Brain pericyte (primary cell): ENCODE data around the gene ISCU.
A peak's percentile ranks its signal among the peaks of the same experiment; 100 is the strongest.

Experiments
- DNase-seq: peaks from one replicate; pipeline ENCODE4 v3.0.0-alpha.2; 2012; ENCODE audit warnings: low read depth, low spot score

ISCU gene

DNA sequence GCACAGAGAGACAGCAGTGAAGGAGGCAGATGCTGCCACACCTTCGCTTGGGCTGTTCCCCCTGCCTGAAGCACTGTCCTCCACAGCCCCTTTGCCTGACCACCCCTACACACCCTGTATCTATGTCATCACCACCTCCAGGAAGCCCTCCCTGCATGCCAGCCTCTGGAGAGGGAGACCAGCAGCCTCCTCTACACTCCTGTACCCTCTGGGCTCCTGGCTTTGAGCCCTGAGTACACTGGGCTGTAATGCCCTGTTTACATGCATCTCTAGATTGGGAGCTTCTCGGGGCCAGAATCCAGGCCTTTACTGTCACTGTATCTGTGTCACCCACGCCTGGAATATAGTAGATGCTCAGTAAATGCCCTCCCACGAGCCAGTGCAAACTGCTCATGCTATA lies 41.3 kb downstream of the ISCU start:
- no peak for DNase-seq

DNA sequence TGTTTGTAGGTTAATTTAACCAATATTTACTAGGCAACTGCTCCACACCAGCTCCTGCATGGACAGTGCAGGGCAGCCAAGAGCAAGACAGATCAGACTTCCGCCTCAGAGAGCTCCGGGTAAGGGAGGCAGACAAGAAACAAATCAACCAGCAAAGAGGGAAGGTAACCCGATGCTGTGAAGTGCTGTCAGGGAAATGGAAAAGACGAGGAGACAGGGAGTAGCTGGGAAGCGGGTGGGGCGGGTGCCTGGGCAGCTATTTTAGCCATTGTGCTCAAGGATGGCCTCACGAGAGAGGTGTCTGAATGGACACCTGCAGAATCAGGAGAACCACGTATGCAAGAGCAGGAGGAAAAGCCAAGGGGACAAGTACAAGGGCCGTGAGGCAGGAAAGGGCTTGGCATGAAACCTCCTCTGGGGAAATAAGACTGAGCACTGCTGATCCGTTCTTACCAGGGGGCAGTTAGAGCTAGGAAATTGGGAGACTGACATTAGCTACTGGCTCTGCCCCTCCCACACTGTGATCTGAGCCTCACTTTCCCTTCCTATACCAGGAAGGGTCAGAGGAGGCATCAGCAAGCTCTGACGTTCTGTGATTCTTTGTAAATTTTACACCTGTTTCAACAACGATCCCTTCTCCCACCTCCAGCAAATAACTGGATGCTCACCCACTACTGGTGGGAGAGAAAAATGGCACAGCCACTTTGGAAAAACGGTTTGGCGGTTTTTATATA lies 42.0 kb downstream of the ISCU start:
- no peak for DNase-seq

DNA sequence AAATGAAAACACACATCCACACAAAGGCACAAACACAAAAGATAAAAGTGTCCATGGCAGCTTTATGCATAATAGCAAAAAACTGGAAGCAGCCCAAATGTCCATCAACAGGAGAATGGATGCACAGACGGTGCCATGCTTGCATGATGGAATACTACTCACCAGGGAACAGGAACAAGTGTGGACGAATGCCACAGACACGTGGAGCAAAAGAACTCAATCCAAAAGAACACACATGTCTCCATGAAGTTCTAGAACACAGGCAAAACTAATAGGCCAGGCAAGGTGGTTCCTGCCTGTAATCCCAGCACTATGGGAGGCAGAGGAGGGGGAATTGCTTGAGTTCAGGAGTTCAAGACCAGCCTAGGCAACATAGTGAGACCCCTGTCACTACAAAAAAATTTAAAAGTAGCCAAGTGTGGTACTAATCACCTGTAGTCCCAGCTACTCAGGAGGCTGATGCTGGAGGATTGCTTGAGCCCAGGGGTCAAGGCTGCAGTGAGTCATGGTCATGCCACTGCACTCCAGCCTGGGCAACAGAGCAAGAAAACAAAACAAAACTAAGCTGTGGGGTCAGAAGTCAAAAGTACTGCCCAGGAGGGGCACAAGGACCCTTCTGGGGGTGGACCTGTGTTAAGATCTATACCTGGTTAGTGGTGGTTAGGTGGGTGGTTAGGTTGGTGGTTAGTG lies 42.7 kb downstream of the ISCU start:
- DNase-seq = no peak

DNA sequence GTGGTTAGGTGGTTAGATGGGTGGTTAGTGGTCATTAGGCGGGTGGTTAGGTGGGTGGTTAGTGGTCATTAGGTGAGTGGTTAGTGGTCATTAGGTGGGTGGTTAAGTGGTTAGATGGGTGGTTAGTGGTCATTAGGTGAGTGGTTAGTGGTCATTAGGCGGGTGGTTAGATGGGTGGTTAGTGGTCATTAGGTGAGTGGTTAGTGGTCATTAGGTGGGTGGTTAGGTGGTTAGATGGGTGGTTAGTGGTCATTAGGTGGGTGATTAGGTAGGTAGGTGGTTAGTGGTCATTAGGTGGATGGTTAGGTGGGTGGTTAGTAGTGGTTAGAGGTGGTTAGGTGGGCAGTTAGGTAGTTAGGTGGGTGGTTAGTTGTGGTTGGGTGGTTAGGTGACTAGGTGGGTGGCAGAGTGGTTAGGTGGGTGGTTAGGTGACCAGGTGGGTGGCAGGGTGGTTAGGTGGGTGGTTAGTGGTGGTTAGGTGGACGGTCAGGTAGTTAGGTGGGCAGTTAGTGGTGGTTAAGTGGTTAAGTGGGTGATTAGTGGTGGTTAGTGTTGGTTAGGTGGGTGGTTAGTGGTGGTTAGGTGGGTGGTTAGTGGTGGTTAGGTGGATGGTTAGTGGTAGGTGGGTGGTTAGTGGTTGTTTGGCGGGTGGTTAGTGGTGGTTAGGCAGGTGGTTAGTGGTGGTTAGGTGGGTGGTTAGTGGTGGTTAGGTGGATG lies 43.5 kb downstream of the ISCU start:
- no peak for DNase-seq

DNA sequence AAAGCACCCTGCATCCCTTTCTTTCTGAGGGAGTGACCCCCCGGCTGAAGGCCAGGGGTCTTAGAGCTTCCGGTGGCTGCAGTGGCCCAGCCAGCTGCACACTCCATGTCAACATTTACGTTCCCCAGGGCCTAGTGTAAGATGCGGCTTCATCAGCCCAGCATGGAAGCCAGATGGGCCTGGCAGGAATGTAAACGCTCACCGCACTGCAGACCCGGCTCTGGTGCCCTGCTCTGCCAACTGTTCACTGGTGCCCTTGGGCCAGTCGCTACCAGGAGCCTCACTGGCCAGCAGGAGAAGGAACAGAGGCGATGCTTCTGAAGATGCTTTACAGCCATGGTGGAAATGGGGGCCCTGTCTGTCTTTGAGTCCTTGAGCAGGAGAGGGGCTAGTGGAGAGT lies 44.1 kb downstream of the ISCU start:
- no peak for DNase-seq

DNA sequence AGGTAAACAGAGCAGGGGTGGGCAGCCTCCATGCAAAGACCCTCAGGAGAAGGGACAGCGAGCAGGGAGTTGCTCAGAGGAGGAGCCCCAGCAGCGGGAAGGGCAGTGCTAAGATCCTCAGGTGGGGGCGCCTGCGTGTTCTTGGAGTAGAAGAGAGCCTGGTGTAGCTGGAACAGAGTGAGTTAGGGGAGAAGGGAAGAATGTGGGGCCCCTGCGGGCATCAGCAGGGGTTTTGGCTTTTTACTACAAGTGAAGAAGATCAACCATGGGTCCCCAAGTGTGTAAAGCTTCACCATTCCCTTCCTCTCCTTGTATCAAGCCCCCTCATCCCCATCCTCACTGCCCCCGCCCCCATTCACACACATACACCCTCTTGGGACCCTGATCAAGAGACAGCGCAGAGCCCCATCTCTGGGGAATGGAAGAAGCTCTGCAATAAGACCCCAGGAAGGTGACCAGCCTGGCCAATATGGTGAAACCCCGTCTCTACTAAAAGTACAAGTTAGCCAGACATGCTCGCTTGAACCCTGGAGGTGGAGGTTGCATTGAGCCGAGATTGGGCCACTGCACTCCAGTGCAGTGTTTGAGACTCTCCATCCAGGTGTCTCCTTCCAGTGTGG lies 45.7 kb downstream of the ISCU start:
- DNase-seq = no peak

DNA sequence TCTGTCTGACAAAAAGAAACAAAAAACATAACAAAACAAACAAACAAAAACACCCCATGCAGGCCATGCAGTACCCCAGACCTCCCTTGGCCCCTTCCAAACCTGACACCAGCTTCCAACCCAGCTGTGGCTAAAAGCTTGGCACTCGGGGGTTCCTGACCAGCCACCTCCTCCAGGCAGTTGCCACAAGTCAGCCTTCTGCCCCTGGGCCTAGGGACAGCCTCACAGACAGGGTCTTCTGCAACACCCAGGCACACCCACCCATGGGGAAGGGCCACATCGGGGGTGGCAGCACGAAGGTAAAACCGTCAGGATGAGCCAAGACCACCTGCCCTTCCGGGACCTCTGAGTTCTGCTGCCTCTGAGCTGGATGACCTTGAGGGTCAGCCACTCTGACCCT lies 46.2 kb downstream of the ISCU start:
- DNase-seq = no peak

DNA sequence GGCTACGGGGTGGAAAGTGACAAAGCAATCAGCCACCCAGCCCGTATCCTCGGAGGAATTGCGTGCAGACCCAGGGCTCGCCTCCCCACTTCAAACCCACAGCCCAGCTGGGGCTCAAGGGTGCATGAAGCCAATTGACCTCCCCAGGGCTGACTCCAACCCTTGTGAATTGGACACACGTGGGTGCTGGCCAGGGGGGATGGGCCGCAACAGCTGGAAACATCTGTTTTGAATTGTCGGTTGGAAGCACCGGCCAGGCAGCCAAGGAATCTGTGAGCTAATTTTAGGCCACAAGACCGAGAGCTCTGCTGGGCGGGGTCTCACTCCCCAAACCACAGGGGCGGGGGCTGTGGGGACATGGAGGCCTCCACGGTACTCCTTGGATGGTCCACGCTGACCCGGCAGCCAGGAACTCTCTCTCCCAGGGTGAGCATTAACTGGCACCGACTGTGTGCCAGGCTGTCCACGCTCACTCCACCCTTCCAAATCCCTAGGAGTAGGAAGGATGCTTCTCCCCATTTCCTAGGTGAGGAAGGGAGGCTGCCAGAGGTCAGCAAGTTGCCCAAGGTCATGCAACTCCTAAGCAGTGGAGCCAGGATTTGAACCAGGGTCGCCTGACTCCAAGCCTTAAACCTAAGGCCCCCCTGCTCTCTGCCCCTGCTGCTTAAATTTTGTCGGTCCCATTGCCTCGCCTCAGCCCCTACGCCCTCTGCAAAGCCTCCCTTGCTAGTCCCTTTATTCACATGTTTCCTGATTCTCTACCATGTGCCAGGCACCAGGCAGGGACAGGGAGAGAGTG lies 47.3 kb downstream of the ISCU start:
- peak; percentile 58 for DNase-seq

DNA sequence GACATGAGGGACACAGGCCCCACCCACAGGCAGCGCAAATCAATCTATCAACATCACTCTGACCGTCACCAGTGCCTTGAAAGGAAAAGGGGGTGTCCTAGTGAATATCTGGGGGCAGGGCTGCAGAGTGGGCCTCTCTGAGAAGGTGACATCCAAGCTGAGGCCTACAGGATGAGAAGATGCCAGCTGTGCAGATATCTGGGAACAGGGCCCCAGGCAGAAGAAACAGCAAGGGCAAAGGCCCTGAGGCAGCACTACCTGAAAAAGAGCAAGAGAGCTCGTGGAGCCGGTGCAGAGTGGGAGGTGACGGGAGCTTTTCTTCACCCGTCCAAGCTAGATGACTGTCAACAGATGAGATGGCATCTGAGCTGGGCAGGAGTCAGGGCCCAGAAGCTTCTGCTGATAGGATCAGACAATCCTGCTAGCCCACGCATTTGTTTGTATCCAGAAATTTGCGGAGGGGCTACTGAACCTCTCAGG lies 48.0 kb downstream of the ISCU start:
- no peak for DNase-seq

DNA sequence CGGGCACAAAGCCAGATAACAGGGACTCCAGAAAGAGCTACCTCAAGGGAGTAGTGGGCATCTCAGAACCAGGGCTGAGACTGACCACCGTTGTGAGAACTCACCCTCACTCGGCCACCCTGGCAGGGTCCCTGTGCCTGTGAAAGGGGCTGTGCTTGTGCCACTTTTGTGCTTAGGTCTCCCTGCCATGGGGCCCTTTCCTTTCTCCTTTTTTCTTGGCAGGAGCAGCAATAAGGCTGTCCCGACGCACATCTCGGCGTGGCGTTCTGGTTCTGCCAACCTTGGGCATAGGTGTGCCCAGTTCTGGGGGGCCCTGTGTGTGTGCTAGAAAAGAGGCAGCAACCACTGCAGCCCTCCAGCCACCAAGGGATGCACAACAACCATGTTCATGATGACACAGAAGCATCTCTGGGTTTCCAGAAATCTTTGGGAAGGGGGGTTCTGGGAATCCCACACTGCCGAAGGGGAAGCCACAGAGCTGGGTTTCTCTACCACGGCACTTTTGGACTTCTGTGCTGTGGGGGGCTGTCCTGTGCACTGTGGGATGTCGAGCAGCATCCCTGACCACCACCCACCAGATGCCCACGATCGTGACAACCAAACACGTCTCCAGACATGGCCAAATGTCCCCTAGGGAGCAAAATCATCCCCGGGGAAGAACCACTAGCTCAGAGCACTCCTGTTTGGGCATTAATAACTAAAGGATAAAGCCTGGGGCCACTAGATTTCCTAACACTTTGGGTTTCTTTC lies 48.6 kb downstream of the ISCU start:
- no peak for DNase-seq

DNA sequence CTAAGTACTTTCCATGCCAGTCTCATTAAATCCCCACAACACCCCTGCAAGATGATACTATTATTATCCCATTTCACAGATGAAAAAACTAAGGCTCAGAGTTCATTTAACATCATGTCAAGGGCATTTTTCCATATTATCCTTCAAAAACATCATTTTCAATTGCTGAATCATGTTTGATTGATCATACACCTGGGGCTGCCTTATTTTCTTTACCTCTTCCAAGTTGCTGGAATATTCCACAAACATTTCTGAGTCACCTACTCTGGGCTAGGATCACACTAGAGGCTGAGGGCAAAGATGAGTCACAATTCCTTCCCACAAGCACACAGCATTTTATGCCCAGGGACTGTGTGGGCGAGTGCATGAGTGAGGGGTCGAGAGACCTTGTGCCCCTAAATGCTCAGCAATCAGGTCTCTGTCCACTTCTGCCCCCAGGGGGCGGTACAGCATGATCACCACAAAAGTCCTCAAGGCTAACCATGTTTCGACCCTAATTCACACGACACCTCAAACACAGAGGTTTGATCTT lies 49.6 kb downstream of the ISCU start:
- DNase-seq = no peak

DNA sequence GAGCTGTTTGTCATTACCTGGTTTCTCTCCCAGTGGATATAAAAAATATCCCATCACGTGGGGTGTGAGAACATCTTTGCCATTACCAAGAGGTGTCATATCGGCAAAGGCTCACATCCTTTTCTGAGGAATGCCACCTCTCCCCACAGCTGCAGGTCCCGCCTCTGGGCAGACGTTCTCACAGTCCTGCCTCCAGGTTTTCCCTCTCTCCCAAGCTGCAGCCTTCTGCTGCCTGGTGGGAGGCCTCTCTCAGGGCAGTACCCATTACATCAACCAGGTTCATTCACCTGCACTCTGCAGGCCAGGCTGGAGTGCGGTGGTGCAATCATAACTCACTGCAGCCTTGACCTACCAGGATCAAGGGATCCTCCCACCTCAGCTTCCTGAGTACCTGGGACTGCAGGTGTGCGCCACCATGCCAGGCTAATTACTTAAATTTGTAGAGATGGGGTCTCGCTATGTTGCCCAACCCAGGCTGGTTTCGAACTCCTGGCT lies 50.4 kb downstream of the ISCU start:
- no peak for DNase-seq

DNA sequence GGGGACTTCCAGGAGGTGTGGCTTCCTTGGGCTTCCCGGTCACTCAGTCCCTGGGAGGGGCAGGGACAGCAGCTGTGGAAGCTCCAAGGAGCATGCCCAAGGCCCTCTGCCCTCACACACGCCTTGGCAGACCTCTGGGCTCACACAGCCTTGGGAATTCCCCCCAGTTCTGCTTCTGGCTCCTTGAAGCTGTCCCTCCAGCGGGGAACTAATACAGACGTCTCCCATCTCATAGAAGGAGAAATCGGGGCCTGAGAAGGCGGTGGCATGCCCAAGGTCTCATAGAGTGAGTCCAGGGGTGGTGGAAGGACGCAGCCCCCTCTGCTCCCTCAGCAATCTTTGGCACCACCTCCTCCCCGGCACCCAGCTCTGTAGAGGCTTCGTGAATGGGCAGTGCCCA lies 51.2 kb downstream of the ISCU start:
- no peak for DNase-seq

DNA sequence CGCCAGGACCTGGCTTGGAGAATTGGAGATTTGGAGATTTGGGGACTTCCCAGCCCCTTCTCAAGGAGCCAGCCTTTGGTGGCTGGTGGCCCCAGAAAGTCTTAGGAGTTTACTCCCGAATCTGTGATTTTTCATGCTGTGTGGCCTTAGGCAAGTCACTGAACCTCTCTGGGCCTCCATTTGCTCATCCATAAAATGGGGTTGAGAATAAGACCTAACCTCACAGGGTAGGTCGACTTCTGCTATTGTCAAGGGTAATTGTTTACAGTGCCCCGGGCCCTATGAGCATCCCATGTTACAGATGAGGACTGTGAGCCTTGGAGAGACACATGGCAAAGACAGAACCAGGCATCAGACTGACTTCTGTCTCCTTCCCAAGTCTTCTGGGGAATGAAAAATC lies 51.6 kb downstream of the ISCU start:
- DNase-seq = no peak

DNA sequence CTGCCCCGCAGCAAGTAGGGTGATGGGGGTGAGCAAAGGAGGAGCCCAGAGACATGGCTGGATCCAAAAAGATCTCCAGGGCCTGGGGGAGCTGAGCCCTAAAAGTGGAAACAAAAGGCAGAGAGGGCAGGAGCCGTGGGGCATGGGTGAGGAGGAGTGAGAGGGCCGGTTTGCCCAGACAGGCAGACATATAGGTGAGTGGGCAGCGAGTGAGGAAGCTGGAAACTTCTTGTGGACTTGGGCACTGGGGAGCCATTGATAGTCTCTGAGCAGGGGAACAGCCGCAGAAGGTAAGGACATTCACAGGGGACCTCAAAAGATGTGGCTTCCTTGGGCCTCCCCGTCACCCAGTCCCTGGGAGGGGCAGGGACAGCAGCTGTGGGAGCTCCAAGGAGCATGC lies 52.2 kb downstream of the ISCU start:
- DNase-seq = no peak

DNA sequence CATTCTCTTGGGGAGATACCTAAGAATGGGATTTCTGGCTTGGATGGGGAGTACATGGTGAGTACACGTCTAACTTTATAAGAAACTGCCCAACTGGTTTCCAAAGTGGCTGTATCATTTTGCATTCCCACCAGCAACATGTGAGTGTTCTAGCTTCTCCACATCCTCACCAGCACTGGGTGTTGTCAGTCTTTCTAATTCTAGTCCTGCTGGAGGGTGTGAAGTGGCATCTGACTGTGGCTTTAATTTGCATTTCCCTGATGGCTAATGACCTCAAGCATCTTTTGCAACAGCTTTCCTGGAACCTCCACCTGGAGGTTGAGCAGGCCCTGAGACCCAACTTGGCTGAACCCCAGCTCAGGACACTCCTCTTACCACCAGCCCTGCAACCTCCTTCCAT lies 53.5 kb downstream of the ISCU start:
- DNase-seq = no peak

DNA sequence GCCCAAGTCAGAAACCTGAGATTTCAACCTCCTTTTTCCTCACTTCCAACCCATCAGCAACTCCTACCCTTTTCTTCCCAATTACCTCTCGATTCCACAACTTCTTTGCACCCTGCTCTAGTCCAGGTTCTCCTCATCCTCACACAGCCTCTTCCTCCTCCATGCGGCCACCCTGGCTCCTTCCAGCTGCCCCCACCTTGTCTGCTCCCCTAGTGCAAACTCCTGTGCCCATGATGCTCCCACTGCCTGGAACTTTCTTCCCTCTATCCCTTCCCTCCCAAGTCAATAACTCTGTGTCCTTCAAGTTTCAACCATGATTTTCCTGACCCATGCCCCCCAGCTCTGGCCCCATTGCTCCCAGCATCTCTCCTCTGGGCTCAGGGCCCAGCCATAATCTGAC lies 54.0 kb downstream of the ISCU start:
- no peak for DNase-seq

DNA sequence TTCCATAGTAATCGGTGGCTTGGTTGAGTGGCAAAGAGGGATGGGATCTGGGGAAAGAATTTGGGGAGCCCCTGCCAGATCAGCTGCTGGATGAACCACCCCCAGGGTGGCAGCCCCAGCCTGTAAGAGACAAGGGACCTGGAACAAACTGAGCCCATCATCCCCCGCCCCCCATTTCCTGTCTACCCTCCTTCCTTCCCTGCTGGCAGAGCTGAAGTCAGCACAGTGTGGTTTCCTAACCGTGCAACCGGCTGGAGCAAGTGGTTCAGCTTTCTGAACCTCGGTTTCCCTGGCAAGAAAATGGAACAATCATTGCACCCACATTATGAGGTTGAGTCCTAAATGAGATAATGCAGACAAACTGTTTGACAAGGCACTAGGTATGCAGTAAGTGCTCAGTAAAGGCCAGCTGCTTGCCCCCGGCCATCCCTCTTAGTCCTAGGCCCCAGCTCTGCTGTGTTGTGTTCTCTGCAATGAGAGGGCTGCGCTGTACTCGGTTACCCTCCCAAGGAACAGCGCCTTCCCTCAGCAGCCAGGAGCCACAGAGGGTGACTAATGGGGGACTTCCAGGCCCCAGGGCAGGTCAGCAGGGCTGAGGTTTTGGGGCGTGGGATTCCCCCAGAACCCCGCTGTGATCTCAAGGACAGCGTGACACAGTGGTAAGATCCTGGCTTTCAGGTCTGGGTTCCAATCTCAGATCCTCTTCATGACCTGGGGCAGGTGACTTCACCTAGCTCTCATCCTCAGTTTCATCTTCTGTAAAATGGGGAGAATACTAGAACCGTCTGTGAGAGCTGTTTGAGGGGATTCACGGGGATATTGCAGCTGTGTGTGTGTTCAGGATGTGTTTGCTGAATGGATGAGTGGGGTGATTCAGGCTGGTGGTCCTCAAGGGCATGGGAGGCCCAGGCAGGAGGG lies 54.8 kb downstream of the ISCU start:
- DNase-seq = no peak
